HUES64 (cell line): Measurements from ENCODE around the gene SEC11A.

Experiments used
- H3K27ac ChIP-seq: 2 replicates; pipeline ENCODE4 v1.7.0; 2013; ENCODE audit warnings: low read depth, low read length, inconsistent platforms
- H3K27me3 ChIP-seq: 2 replicates; pipeline ENCODE4 v1.6.1; 2013; ENCODE audit warnings: mild to moderate bottlenecking, low read length; ENCODE audit not compliant: insufficient read depth
- H3K36me3 ChIP-seq: 2 replicates; pipeline ENCODE4 v1.6.1; 2013; ENCODE audit warnings: mild to moderate bottlenecking, low read length; ENCODE audit not compliant: insufficient read depth
- H3K4me1 ChIP-seq: 2 replicates; pipeline ENCODE4 v1.6.1; 2013; ENCODE audit warnings: mild to moderate bottlenecking, low read length, moderate library complexity; ENCODE audit not compliant: insufficient read depth
- H3K4me3 ChIP-seq: 2 replicates; pipeline ENCODE4 v1.5.1; 2013; ENCODE audit warnings: mild to moderate bottlenecking, low read length, moderate library complexity
- H3K9ac ChIP-seq: 2 replicates; pipeline ENCODE4 v1.6.1; 2013; ENCODE audit warnings: mild to moderate bottlenecking, low read depth, low read length
- H3K9me3 ChIP-seq: 2 replicates; pipeline ENCODE4 v1.6.1; 2013; ENCODE audit warnings: low read depth, low read length; ENCODE audit not compliant: insufficient read depth
- WGBS: fragments of 150-250, 120-280 bp; methylation state at CpG from one replicate; pipeline ENCODE4 v1.1.7; 2013; ENCODE audit warnings: missing lambda C conversion rate; 5-methylcytosine and 5-hydroxymethylcytosine counted together

The SEC11A gene

DNA sequence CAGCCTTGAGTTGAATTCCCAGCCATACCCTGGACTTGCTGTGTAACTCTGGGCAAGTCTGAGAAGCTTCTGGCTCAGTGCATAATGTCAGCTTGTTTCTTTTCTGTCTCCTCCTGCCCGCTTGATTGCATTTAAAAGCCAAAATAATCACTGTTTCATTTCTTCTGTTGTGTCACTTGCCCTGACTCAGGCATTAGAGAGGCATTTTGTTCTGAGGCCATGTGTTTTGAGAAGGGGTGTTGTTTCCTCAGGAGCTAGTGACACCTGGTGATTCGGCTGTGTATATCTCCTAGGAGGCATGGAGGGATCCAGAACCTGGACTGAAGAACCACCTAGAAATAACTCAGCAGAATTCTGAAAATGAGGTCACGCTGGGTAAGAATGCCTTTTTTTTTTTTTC lies 77.8 kb downstream of the SEC11A start:
- H3K4me1 ChIP-seq: peaks cover 13% of the 10 kb centered on the region
- WGBS: 52% methylated on average over 2 of the region's 3 CpGs

DNA sequence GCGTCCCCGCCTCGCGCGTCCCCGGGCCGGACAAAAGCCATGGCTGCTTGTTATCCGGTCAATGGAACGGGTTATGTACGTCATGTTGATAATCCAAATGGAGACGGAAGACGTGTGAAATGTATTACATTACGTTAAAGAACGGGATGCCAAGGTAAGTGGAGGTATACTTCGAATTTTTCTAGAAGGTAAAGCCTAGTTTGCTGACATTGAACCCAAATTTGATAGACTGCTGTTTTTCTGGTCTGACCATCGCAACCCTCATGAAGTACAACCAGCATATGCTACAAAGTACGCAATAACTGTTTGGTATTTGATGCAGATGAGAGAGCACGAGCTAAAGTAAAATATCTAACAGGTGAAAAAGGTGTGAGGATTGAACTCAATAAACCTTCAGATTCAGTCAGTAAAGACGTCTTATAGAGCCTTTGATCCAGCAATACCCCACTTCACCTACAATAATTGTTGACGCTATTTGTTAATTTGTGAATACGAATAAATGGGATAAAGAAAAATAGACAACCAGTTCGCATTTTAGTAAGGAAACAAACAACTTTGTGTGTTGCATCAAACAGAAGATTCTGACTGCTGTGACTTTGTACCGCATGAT lies 81.6 kb downstream of the SEC11A start:
- Histone ChIP-seq H3K9me3 (no peaks in the 10 kb centered on the region), H3K27ac (no peak overlapping the region), H3K4me3 (peak overlapping the region; percentile 66), H3K36me3 (peaks cover 6% of the 10 kb centered on the region), H3K9ac (no peak overlapping the region), H3K4me1 (peaks cover 16% of the 10 kb centered on the region), H3K27me3 (peaks cover 46% of the 10 kb centered on the region)
- WGBS: 36% methylated on average over 23 of the region's 23 CpGs

More for the DNA sequence above, 77.8 kb downstream of the SEC11A start:
- H3K9ac ChIP-seq: peak overlapping the region; percentile 8; the same call in 1 of the 2 replicates
- H3K36me3 ChIP-seq: peaks cover 40% of the 10 kb centered on the region
- H3K9me3 ChIP-seq: no peaks in the 10 kb centered on the region
- H3K4me3 ChIP-seq: no peak overlapping the region
- H3K27me3 ChIP-seq: peaks cover 31% of the 10 kb centered on the region
- H3K27ac ChIP-seq: 0 out of 2 replicates have a peak overlapping the region, but pooled peaks have one; percentile 4

DNA sequence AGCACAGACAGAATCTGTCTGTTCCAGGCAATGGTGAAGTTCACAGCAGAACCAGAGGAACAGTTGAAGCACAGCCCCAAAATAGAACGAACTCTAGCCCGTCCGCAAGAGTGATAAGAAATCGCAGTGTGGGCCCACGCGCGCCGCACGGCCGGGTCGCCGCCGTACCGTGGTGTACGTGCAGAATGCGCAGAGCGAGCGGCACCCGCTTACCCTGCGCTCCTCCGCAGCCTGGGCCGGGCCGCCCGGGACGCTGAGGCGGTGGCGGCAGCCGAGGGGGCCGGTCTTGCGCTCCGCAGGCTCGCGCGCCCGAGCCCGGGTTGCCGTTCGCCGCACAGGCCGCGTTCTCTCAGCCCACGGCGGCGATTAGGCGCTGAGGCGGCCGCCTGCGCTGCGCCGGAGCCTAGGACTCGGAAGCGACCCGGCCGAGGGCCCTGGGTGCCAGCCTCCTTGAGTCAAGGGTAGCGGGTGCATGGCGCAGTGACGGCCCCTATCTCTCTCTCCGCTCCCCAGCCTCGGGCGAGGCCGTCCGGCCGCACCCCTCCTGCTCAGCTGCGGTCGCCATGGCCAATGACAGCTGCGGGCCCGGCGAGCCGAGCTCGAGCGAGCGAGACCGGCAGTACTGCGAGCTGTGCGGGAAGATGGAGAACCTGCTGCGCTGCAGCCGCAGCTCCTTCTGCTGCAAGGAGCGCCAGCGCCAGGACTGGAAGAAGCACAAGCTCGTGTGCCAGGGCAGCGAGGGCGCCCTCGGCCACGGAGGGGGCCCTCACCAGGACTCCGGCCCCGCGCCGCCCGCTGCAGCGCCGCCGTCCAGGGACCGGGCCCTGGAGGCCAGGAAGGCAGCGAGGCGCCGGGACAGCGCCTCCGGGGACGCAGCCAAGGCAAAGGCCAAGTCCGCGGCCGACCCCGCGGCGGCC lies 82.4 kb downstream of the SEC11A start:
- Histone ChIP-seq H3K4me1 (peaks cover 16% of the 10 kb centered on the region), H3K9me3 (no peaks in the 10 kb centered on the region), H3K27me3 (peaks cover 46% of the 10 kb centered on the region), H3K27ac (no peak overlapping the region), H3K9ac (peak overlapping the region; percentile 0; the same call in 1 of the 2 replicates), H3K36me3 (peaks cover 6% of the 10 kb centered on the region), H3K4me3 (peak overlapping the region; percentile 66)
- WGBS: 1% methylated on average over 105 of the region's 105 CpGs

DNA sequence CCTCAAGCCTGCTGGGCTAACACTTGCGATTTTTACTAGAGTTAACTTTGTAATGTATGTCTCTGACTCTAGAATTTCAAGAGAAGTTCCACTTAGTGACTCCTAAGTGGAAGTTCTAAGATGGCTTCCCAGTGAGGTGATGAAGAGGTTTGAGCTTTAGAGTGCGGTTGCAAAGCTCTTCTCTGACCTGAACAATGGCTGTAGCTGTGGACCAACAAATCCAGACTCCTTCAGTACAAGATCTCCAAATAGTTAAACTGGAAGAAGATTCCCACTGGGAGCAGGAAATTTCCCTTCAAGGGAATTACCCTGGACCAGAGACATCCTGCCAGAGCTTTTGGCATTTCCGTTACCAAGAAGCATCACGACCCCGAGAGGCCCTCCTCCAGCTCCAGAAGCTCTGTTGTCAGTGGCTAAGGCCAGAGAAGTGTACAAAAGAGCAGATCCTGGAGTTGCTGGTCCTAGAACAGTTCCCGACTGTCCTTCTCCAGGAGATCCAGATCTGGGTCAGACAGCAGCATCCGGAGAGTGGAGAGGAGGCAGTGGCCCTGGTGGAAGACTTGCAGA lies 84.2 kb downstream of the SEC11A start:
- Histone ChIP-seq H3K4me1 (peaks cover 10% of the 10 kb centered on the region), H3K36me3 (peaks cover 6% of the 10 kb centered on the region), H3K9ac (peak overlapping the region; percentile 57; the same call in 1 of the 2 replicates), H3K9me3 (no peaks in the 10 kb centered on the region), H3K4me3 (peak overlapping the region; percentile 69), H3K27ac (no peak overlapping the region), H3K27me3 (peaks cover 46% of the 10 kb centered on the region)
- 65% methylated on average over 7 of the region's 7 CpGs for WGBS

- H3K36me3 ChIP-seq: no peaks in the 10 kb centered on the region
- H3K9me3 ChIP-seq: no peaks in the 10 kb centered on the region
- H3K27me3 ChIP-seq: peaks cover 25% of the 10 kb centered on the region
- H3K9ac ChIP-seq: no peak overlapping the region
- no peak overlapping the region for H3K27ac ChIP-seq
- H3K4me3 ChIP-seq: no peak overlapping the region
- peaks cover 3% of the 10 kb centered on the region; the same call in 1 of the 2 replicates for H3K4me1 ChIP-seq
- 86% methylated on average over 7 of the region's 9 CpGs for WGBS
Observed at GRCh38 chr15:84629033-84629432, 86.9 kb downstream of the SEC11A start.

DNA sequence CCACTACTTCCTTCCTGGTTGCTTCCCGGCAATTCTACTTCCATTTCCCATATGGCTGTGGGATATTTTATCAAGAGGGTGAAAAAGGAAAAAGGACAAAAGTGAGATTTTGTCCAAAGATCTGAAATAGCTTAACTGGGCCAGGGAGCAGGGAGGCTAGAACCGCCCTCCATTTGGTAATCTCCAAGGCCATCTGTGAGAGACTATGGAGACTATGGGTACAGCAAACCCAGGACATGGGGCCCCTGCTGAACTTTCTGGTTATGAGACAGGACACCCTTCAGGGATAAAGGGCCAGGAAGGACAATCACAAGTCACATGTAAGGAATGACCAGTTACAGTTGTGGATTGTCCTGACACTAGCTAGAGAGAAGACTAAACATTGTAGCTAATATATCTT lies 90.8 kb downstream of the SEC11A start:
- Histone ChIP-seq H3K4me3 (no peak overlapping the region), H3K9ac (no peak overlapping the region), H3K27me3 (no peaks in the 10 kb centered on the region), H3K36me3 (peaks cover 32% of the 10 kb centered on the region), H3K4me1 (no peaks in the 10 kb centered on the region), H3K9me3 (peaks cover 31% of the 10 kb centered on the region), H3K27ac (no peak overlapping the region)
- 98% methylated on average over 2 of the region's 2 CpGs for WGBS

GRCh38 chr15:84624359-84624758 lies 91.6 kb downstream of the SEC11A start:
- WGBS: 92% methylated on average over 6 of the region's 7 CpGs
- H3K4me1 ChIP-seq: no peaks in the 10 kb centered on the region
- H3K9ac ChIP-seq: no peak overlapping the region
- peaks cover 38% of the 10 kb centered on the region for H3K36me3 ChIP-seq
- no peak overlapping the region for H3K27ac ChIP-seq
- no peaks in the 10 kb centered on the region for H3K27me3 ChIP-seq
- H3K9me3 ChIP-seq: peaks cover 39% of the 10 kb centered on the region
- H3K4me3 ChIP-seq: no peak overlapping the region

GRCh38 chr15:84621358-84621979 lies 94.5 kb downstream of the SEC11A start:
- H3K4me3 ChIP-seq: no peak overlapping the region
- H3K4me1 ChIP-seq: no peaks in the 10 kb centered on the region
- no peak overlapping the region for H3K27ac ChIP-seq
- H3K36me3 ChIP-seq: peaks cover 39% of the 10 kb centered on the region
- peaks cover 40% of the 10 kb centered on the region for H3K9me3 ChIP-seq
- WGBS: 96% methylated on average over 16 of the region's 17 CpGs
- no peak overlapping the region for H3K9ac ChIP-seq
- H3K27me3 ChIP-seq: no peaks in the 10 kb centered on the region

- H3K36me3 ChIP-seq: peaks cover 39% of the 10 kb centered on the region
- H3K27ac ChIP-seq: no peak overlapping the region
- 98% methylated on average over 7 of the region's 8 CpGs for WGBS
Observed at GRCh38 chr15:84620626-84621025, 95.3 kb downstream of the SEC11A start.

More at GRCh38 chr15:84620626-84621025, 95.3 kb downstream of the SEC11A start:
- peaks cover 40% of the 10 kb centered on the region for H3K9me3 ChIP-seq
- no peaks in the 10 kb centered on the region for H3K27me3 ChIP-seq
- no peaks in the 10 kb centered on the region for H3K4me1 ChIP-seq
- H3K9ac ChIP-seq: no peak overlapping the region
- no peak overlapping the region for H3K4me3 ChIP-seq
